Thyroid gland (tissue), 4 donors: ENCODE measurements around the gene ALDH4A1. TPM values are rescaled to one million over a fixed set of nuclear protein-coding genes. Genes with fewer than 3 reads are reported as not detected.

ENCODE experiments used
- DNase-seq, 2 donors: peaks; one replicate each; pipeline ENCODE4 v3.0.0-alpha.2; 2019
- H3K27ac ChIP-seq, 3 donors: fragments of 200-600 bp; sonication (generic); 1 replicate in 2 of 3; 2 replicates in 1 of 3; pipeline ENCODE4 v1.5.1; 2016 to 2019; ENCODE audit warnings: mild to moderate bottlenecking in 1 of 3, moderate library complexity in 1 of 3
- H3K27me3 ChIP-seq: fragments of 200-600 bp; sonication (generic); one replicate; pipeline ENCODE4 v1.5.1; 2019
- H3K36me3 ChIP-seq, 2 donors: fragments of 200-600 bp; sonication (generic); one replicate each; pipeline ENCODE4 v1.5.1; 2016 to 2019
- H3K4me1 ChIP-seq, 2 donors: fragments of 200-600 bp; sonication (generic); one replicate each; pipeline ENCODE4 v1.5.1; 2017 to 2019
- H3K4me3 ChIP-seq, 3 donors: fragments of 200-600 bp; sonication (generic); replicated peaks in 1 of 3; 1 replicate in 2 of 3; 2 replicates in 1 of 3; pipeline ENCODE4 v1.5.1; 2016; ENCODE audit warnings: mild to moderate bottlenecking in 1 of 3
- H3K9me3 ChIP-seq: fragments of 200-600 bp; sonication (generic); one replicate; pipeline ENCODE4 v1.5.1; 2017
- POLR2A ChIP-seq, 2 donors: fragments of 450-650 bp; IDR thresholded peaks; one replicate each; pipeline ENCODE4 v1.6.1; 2017; ENCODE audit warnings: antibody characterized with exemption in 2 of 2, mild to moderate bottlenecking in 2 of 2, moderate library complexity in 1 of 2
- WGBS, 2 donors: methylation state at CpG; one replicate each; pipeline ENCODE4 v1.1.5; 2017; 5-methylcytosine and 5-hydroxymethylcytosine counted together
- intact Hi-C: fragments of 100-400 bp; cut with DNase I; formaldehyde crosslinking; loops from one replicate; pipeline ENCODE4 v1.15.1; 2023
- total RNA-seq, 4 donors: library from RNA; depleted of rRNA; stranded (reverse); fragments of >200 nt; gene quantifications; one replicate each; pipeline ENCODE4 v1.2.3, GENCODE V29; 2016
- TF ChIP-seq, protein P1 (sequence below), 6 experiments: fragments of 200-600 bp in 3 of 6; fragments of 450-650 bp in 3 of 6; sonication (generic) in 3 of 6; IDR thresholded peaks; one replicate each; pipeline ENCODE4 v1.5.1; 2016 to 2019; ENCODE audit warnings: antibody characterized with exemption in 6 of 6, mild to moderate bottlenecking in 2 of 6, inconsistent platforms in 1 of 6, moderate library complexity in 1 of 6

The ALDH4A1 gene
- total RNA-seq, 4 donors from 2014 or later: 5.4 to 29.9 (median 18.6) TPM

DNA sequence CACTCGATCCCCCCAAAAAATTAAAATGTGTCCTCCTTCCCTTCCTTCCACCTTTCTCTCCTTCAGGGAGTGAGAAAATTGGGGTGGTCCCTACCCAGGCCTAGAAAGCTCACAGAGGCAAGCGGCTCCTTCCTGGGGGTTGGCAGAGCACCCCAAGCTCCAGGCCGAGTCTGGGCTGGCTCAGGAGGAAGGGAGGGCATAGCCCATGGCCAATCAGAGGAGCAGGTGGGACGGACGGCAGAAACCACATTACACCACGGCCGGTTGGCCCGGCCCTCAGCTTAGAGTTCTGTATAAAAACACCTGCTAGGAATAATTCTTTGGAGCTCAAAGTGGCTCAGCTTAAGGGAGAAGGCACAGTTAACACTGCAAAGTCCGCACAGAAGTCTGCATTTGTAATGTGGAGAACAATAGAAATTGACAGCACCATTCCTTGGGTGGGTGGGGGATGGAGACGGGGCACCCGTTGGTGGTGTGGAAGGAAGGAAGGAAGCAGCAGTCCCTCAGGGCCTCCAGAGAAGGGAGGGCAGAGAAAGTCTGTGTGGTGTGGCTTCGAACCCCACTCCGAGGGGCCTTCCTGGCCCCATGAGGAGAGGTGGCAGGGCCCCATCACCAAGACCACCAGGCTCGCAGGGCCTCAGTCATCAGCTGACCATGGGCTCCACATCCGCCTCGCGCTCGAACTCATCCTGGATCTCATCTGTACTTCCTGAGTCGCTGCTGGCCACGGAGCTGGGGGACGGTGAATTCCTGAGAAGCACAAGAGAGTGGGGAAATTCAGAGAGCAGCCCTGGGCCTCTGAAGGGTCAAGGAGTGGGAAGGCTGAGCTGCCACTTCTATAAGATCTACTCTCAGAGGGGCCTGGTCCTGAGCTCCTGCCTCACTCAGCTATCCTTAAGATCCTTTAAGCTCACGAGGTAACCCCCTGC is 5.8 kb upstream of the ALDH4A1 start:
- H3K36me3 ChIP-seq: peaks cover 23 to 24% of the 10 kb centered on the region in 2 donors
- peaks cover 5 to 24% of the 10 kb centered on the region in 2 donors for H3K4me1 ChIP-seq
- no peaks in the 10 kb centered on the region for H3K27me3 ChIP-seq
- DNase-seq: no peak
- TF ChIP-seq POLR2A (IDR thresholded peaks at IDR 0.05): no peak
- TF ChIP-seq, protein P1, sequence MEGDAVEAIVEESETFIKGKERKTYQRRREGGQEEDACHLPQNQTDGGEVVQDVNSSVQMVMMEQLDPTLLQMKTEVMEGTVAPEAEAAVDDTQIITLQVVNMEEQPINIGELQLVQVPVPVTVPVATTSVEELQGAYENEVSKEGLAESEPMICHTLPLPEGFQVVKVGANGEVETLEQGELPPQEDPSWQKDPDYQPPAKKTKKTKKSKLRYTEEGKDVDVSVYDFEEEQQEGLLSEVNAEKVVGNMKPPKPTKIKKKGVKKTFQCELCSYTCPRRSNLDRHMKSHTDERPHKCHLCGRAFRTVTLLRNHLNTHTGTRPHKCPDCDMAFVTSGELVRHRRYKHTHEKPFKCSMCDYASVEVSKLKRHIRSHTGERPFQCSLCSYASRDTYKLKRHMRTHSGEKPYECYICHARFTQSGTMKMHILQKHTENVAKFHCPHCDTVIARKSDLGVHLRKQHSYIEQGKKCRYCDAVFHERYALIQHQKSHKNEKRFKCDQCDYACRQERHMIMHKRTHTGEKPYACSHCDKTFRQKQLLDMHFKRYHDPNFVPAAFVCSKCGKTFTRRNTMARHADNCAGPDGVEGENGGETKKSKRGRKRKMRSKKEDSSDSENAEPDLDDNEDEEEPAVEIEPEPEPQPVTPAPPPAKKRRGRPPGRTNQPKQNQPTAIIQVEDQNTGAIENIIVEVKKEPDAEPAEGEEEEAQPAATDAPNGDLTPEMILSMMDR (IDR thresholded peaks at IDR 0.05): no peak
- peak overlapping the region in 2 of 3 donors; percentile 52 to 64 for H3K27ac ChIP-seq
- no peak overlapping the region for H3K4me3 ChIP-seq
- intact Hi-C loops: loop anchor here (5.0 kb wide), 1 partner anchor 189 kb away; no protein-coding TSS in a partner anchor
- no peaks in the 10 kb centered on the region for H3K9me3 ChIP-seq
- 74 to 75% methylated on average over 19 to 22 of the region's 22 CpGs for WGBS, 2 donors

DNA sequence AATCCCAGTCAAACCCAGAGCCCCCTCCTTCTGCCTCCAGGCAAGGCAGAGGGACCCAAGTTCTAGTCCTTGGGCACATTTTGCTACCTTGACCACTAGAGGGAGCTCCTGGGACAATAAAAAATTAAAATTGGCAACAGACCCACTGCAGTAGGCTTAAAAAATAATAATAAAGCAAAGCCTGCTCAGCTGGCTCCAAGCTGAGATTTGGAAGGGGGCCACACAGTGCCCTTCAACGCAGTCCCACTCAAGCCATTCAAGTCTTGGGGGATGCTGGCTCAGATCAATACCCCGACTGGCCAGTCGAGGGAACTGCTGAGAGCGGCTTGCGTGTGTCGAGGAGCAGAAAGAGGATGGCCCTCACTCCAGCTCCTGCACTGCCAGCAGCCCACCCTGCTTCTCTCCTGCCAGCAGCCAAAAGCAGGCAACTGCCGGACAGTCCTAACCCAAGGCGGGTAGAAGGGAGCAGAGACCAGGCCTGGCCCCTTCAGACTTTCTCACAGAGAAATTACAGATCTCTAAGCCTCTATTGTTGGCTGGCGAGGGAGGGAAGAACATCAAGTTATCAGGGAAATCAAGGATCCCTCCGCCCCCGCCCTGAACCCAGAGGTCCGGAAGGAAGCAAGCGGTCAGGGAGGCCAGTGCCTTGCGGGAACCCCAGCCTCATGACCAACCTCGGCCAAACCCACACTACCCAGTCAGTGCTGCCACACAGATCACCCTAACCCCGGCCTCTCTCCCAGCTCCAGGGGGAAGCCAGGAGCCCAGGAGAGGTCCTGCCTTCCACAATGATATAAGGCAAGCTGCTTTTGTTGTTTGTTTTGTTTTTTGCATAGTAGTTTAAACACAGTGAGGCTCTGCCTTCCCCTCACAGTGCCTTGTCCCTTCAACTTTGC is 4.9 kb upstream of the ALDH4A1 start:
- H3K4me3 ChIP-seq: no peak overlapping the region
- peaks cover 23 to 24% of the 10 kb centered on the region in 2 donors for H3K36me3 ChIP-seq
- H3K9me3 ChIP-seq: no peaks in the 10 kb centered on the region
- H3K4me1 ChIP-seq: peaks cover 4 to 19% of the 10 kb centered on the region in 2 donors
- TF ChIP-seq POLR2A (IDR thresholded peaks at IDR 0.05): no peak
- TF ChIP-seq, protein P1 (IDR thresholded peaks at IDR 0.05): peak; percentile 75 to 88 (median 81)
- no peaks in the 10 kb centered on the region for H3K27me3 ChIP-seq
- intact Hi-C loops: loop anchor here (5.0 kb wide), 1 partner anchor 190 kb away; no protein-coding TSS in a partner anchor
- peak overlapping the region in 2 of 3 donors; percentile 52 to 64 for H3K27ac ChIP-seq
- WGBS, 2 donors: 63 to 65% methylated on average over 16 of the region's 16 CpGs
- peak; percentile 41 to 48 for DNase-seq

DNA sequence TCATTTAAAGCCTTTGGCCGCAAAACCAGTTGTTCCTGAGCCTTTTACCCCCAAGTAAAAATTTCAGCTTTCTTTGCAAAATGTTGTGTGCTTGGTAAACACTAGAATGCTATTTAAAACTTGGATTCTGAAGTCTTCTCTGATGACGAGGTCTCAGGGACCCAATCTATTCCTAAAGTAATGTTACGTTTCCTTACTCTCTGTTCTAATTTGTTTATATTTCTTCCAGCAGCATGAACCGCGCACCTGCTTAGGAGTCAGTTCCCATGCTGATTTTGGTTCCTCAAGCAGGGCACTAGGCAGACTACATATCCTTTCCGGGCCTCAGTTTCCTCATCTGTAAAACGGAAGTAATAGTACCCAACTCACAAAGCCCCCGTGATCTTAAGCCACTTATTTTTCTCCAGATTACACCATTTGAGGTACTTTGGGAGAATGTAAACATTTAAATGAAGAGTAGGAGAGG is 969 bp upstream of the ALDH4A1 start:
- intact Hi-C loops: no loop called here
- Histone ChIP-seq H3K27ac (peak overlapping the region; percentile 22 to 95 (median 85)), H3K4me1 (peaks cover 9 to 19% of the 10 kb centered on the region in 2 donors), H3K27me3 (no peaks in the 10 kb centered on the region), H3K4me3 (peak overlapping the region in 1 of 3 donors; percentile 68), H3K9me3 (no peaks in the 10 kb centered on the region), H3K36me3 (peaks cover 5 to 6% of the 10 kb centered on the region in 2 donors)
- 35 to 44% methylated on average over 8 of the region's 8 CpGs for WGBS, 2 donors
- DNase-seq: no peak
- TF ChIP-seq, protein P1 (IDR thresholded peaks at IDR 0.05): no peak
- no peak for TF ChIP-seq POLR2A (IDR thresholded peaks at IDR 0.05)

DNA sequence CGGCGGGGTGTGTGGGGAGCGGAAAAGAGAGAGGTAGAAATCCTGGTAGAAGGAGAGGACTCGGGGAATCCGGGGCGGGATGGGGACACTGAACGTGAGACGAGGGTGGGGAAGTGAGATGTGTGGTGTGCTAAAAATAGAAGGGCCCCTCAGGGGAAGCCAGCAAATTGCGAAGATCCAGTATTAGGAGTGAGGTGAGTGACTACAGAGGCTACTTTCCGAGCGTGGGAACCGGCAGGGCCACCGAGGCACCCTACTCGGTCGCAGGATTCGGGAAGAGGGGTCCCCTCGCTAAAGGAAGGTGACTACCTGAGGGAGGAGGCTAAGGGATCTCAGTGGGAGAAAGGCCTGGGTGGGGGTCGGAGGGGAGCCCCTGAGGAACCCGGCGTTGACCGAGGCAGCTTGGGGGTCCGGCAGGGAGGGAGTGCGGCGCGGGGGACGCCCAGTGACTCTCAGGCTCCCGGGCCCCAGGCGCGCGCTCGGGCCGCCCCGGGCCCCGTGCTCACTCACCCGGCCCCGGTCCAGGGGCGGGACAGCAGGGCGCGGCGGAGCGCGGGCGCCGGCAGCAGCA is 318 bp downstream of the ALDH4A1 start:
- H3K27ac ChIP-seq: peak overlapping the region; percentile 81 to 95 (median 85)
- no peaks in the 10 kb centered on the region for H3K36me3 ChIP-seq
- DNase-seq: no peak
- no peaks in the 10 kb centered on the region for H3K9me3 ChIP-seq
- peak overlapping the region; percentile 11 to 68 (median 37) for H3K4me3 ChIP-seq
- peaks cover 6 to 7% of the 10 kb centered on the region in 2 donors for H3K4me1 ChIP-seq
- TF ChIP-seq, protein P1 (IDR thresholded peaks at IDR 0.05): no peak
- TF ChIP-seq POLR2A (IDR thresholded peaks at IDR 0.05): peak in 1 of 2 donors; percentile 63
- H3K27me3 ChIP-seq: no peaks in the 10 kb centered on the region
- intact Hi-C loops: no loop called here
- 1 to 2% methylated on average over 19 to 43 of the region's 44 CpGs for WGBS, 2 donors
